ENCODE measurements around the gene NUP98.
"Not testable (repeated sequence)": the region's sequence is repeated elsewhere in the genome, so short reads cannot be mapped to it uniquely, and the experiment has no call there.

The NUP98 gene

DNA sequence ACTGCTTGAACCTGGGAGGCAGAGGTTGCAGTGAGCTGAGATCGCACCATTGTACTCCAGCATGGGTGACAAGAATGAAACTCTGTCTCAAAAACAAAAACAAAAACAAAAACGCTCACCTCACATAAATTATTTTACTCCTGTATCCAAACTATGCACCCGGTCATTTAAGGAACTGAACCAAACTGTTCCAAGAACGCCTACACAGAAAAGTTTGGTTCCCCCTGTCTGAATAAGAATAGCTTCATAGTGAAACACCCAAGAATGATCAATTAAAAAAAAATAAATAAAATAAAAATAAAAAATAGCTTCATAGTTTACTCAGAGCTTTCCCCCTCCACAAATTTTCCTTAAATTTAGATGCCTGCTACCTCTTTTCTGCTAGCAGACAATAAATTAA, 13.7 kb downstream of the NUP98 start:
- Histone ChIP-seq H3K9ac (ENCODE audit: low read depth in 1 of 2, low read length in 2 of 2) (no peak overlapping the region), H3K27me3 (ENCODE audit: control insufficient read depth in 1 of 2, insufficient read depth in 2 of 2, low read length in 2 of 2) (no peaks in the 10 kb centered on the region), H3K4me3 (ENCODE audit: low read depth in 1 of 2, low read length in 2 of 2) (no peak overlapping the region), H3K36me3 (ENCODE audit: control insufficient read depth in 1 of 2, insufficient read depth in 2 of 2, low read length in 2 of 2) (peaks cover 7 to 17% of the 10 kb centered on the region in 2 donors), H3K27ac (ENCODE audit: low read depth, low read length) (no peak overlapping the region), H3K4me1 (ENCODE audit: control insufficient read depth in 1 of 2, insufficient read depth in 2 of 2, low read length in 2 of 2) (peaks cover 0 to 3% of the 10 kb centered on the region in 2 donors), H3K9me3 (ENCODE audit: control insufficient read depth in 1 of 2, low read length in 2 of 2) (no peaks in the 10 kb centered on the region)

DNA sequence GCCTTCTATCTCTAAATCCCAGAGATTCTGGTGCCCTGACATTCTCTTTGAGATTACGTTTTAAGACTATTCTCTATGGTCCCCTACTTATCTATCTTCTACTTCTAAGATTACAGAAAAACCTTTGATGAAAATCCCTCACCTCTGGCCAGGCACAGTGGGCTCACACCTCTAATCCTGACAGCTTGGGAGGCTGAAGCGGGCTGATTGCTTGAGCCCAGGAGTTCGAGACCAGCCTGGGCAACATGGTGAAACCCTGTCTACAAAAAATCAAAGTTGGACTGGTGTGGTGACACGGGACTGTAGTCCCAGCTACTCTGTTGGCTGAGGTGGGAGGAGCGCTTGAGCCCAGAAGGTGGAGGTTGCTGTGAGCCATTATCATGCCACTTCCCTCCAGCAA, 14.4 kb downstream of the NUP98 start:
- Histone ChIP-seq H3K9me3 (ENCODE audit: control insufficient read depth in 1 of 2, low read length in 2 of 2) (no peaks in the 10 kb centered on the region), H3K4me3 (ENCODE audit: low read depth in 1 of 2, low read length in 2 of 2) (no peak overlapping the region), H3K36me3 (ENCODE audit: control insufficient read depth in 1 of 2, insufficient read depth in 2 of 2, low read length in 2 of 2) (peaks cover 13 to 23% of the 10 kb centered on the region in 2 donors), H3K27me3 (ENCODE audit: control insufficient read depth in 1 of 2, insufficient read depth in 2 of 2, low read length in 2 of 2) (no peaks in the 10 kb centered on the region), H3K9ac (ENCODE audit: low read depth in 1 of 2, low read length in 2 of 2) (no peak overlapping the region), H3K4me1 (ENCODE audit: control insufficient read depth in 1 of 2, insufficient read depth in 2 of 2, low read length in 2 of 2) (peaks cover 0 to 3% of the 10 kb centered on the region in 2 donors), H3K27ac (ENCODE audit: low read depth, low read length) (no peak overlapping the region)

- Histone ChIP-seq H3K27ac (ENCODE audit: low read depth, low read length) (no peak overlapping the region), H3K9me3 (ENCODE audit: control insufficient read depth in 1 of 2, low read length in 2 of 2) (no peaks in the 10 kb centered on the region), H3K27me3 (ENCODE audit: control insufficient read depth in 1 of 2, insufficient read depth in 2 of 2, low read length in 2 of 2) (no peaks in the 10 kb centered on the region), H3K9ac (ENCODE audit: low read depth in 1 of 2, low read length in 2 of 2) (no peak overlapping the region), H3K36me3 (ENCODE audit: control insufficient read depth in 1 of 2, insufficient read depth in 2 of 2, low read length in 2 of 2) (peaks cover 13 to 33% of the 10 kb centered on the region in 2 donors), H3K4me3 (ENCODE audit: low read depth in 1 of 2, low read length in 2 of 2) (no peak overlapping the region), H3K4me1 (ENCODE audit: control insufficient read depth in 1 of 2, insufficient read depth in 2 of 2, low read length in 2 of 2) (peaks cover 0 to under 1% of the 10 kb centered on the region in 2 donors)
These were observed 15.9 kb downstream of the NUP98 start for GRCh38 chr11:3781423-3781822.

DNA sequence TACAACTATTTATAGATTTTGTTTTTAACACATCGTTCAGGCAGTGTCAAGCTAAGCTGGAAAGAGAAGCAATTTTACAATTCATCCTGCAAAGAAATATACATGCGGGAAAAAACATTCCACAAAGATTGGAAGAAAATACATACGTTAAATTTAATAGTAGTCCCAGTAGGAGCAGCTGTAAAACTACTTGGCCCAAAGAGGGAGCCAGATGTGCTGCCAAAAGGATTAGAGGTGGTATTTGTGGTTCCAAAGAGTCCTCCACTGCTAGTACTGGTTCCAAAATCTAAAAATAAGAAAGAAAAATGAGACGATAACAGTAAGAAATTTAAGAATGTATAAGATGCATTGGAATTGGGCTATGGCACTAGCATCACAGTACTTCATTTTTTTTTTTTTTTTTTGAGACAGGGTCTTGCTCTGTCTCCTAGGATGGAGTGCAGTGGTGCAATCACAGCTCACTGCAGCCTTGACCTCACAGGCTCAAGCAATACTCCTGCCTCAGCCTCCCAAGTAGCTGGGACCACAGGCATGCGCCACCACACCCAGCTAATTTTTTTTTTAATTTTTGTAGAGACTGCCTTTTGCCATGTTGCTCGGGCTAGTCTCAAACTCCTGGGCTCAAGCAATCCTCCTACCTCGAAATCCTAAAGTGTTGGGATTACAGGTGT, 21.5 kb downstream of the NUP98 start:
- Histone ChIP-seq H3K36me3 (ENCODE audit: control insufficient read depth in 1 of 2, insufficient read depth in 2 of 2, low read length in 2 of 2) (peaks cover 36 to 78% of the 10 kb centered on the region in 2 donors), H3K9ac (ENCODE audit: low read depth in 1 of 2, low read length in 2 of 2) (no peak overlapping the region), H3K4me1 (ENCODE audit: control insufficient read depth in 1 of 2, insufficient read depth in 2 of 2, low read length in 2 of 2) (no peaks in the 10 kb centered on the region), H3K9me3 (ENCODE audit: control insufficient read depth in 1 of 2, low read length in 2 of 2) (no peaks in the 10 kb centered on the region), H3K4me3 (ENCODE audit: low read depth in 1 of 2, low read length in 2 of 2) (no peak overlapping the region), H3K27me3 (ENCODE audit: control insufficient read depth in 1 of 2, insufficient read depth in 2 of 2, low read length in 2 of 2) (no peaks in the 10 kb centered on the region), H3K27ac (ENCODE audit: low read depth, low read length) (no peak overlapping the region)

- H3K36me3 ChIP-seq (ENCODE audit: control insufficient read depth in 1 of 2, insufficient read depth in 2 of 2, low read length in 2 of 2), result peaks cover 35 to 86% of the 10 kb centered on the region in 2 donors
- no peak overlapping the region for H3K4me3 ChIP-seq (ENCODE audit: low read depth in 1 of 2, low read length in 2 of 2)
- no peaks in the 10 kb centered on the region for H3K4me1 ChIP-seq (ENCODE audit: control insufficient read depth in 1 of 2, insufficient read depth in 2 of 2, low read length in 2 of 2)
- no peaks in the 10 kb centered on the region for H3K9me3 ChIP-seq (ENCODE audit: control insufficient read depth in 1 of 2, low read length in 2 of 2)
- no peak overlapping the region for H3K9ac ChIP-seq (ENCODE audit: low read depth in 1 of 2, low read length in 2 of 2)
- H3K27me3 ChIP-seq (ENCODE audit: control insufficient read depth in 1 of 2, insufficient read depth in 2 of 2, low read length in 2 of 2), result no peaks in the 10 kb centered on the region
- H3K27ac ChIP-seq (ENCODE audit: low read depth, low read length), result no peak overlapping the region
These were observed 24.2 kb downstream of the NUP98 start for GRCh38 chr11:3773180-3773579.

DNA sequence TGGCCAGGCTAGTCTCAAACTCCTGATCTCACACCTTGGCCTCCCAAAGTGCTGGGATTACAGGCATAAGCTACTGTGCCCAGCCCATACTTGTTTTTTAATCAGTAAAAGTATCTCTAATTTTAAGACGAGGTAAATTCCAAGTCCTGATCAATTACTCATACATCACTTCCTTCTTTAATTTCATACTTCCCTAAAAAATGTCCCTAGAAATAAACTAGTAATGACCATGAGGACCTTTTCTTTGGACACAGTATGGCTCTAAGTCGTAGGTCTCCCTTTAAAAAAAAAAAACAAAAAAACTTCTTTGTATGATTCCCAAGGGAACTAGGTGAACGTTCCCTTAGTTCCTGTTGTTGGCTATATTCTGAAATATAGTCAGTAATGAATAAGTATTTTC, 29.8 kb downstream of the NUP98 start:
- Histone ChIP-seq H3K4me3 (ENCODE audit: low read depth in 1 of 2, low read length in 2 of 2) (no peak overlapping the region), H3K9me3 (ENCODE audit: control insufficient read depth in 1 of 2, low read length in 2 of 2) (no peaks in the 10 kb centered on the region), H3K4me1 (ENCODE audit: control insufficient read depth in 1 of 2, insufficient read depth in 2 of 2, low read length in 2 of 2) (no peaks in the 10 kb centered on the region), H3K27me3 (ENCODE audit: control insufficient read depth in 1 of 2, insufficient read depth in 2 of 2, low read length in 2 of 2) (no peaks in the 10 kb centered on the region), H3K9ac (ENCODE audit: low read depth in 1 of 2, low read length in 2 of 2) (no peak overlapping the region), H3K36me3 (ENCODE audit: control insufficient read depth in 1 of 2, insufficient read depth in 2 of 2, low read length in 2 of 2) (peaks cover 40 to 94% of the 10 kb centered on the region in 2 donors), H3K27ac (ENCODE audit: low read depth, low read length) (no peak overlapping the region)

- not testable (repeated sequence) for H3K9ac ChIP-seq (ENCODE audit: low read depth in 1 of 2, low read length in 2 of 2); H3K4me3 ChIP-seq (ENCODE audit: low read depth in 1 of 2, low read length in 2 of 2); H3K4me1 ChIP-seq (ENCODE audit: control insufficient read depth in 1 of 2, insufficient read depth in 2 of 2, low read length in 2 of 2); H3K27ac ChIP-seq (ENCODE audit: low read depth, low read length); H3K27me3 ChIP-seq (ENCODE audit: control insufficient read depth in 1 of 2, insufficient read depth in 2 of 2, low read length in 2 of 2); H3K9me3 ChIP-seq (ENCODE audit: control insufficient read depth in 1 of 2, low read length in 2 of 2)
- H3K36me3 ChIP-seq (ENCODE audit: control insufficient read depth in 1 of 2, insufficient read depth in 2 of 2, low read length in 2 of 2), result peaks cover 38 to 91% of the 10 kb centered on the region in 2 donors
These were observed 30.5 kb downstream of the NUP98 start for GRCh38 chr11:3766836-3767235.

- Histone ChIP-seq H3K4me1 (ENCODE audit: control insufficient read depth in 1 of 2, insufficient read depth in 2 of 2, low read length in 2 of 2) (no peaks in the 10 kb centered on the region), H3K4me3 (ENCODE audit: low read depth in 1 of 2, low read length in 2 of 2) (no peak overlapping the region), H3K27ac (ENCODE audit: low read depth, low read length) (no peak overlapping the region), H3K27me3 (ENCODE audit: control insufficient read depth in 1 of 2, insufficient read depth in 2 of 2, low read length in 2 of 2) (no peaks in the 10 kb centered on the region), H3K9ac (ENCODE audit: low read depth in 1 of 2, low read length in 2 of 2) (no peak overlapping the region), H3K9me3 (ENCODE audit: control insufficient read depth in 1 of 2, low read length in 2 of 2) (no peaks in the 10 kb centered on the region), H3K36me3 (ENCODE audit: control insufficient read depth in 1 of 2, insufficient read depth in 2 of 2, low read length in 2 of 2) (peaks cover 37 to 88% of the 10 kb centered on the region in 2 donors)
These were observed 33.1 kb downstream of the NUP98 start for GRCh38 chr11:3764266-3764665.

GRCh38 chr11:3755151-3755550, 42.2 kb downstream of the NUP98 start:
- Histone ChIP-seq H3K36me3 (ENCODE audit: control insufficient read depth in 1 of 2, insufficient read depth in 2 of 2, low read length in 2 of 2) (peaks cover 27 to 80% of the 10 kb centered on the region in 2 donors), H3K4me3 (ENCODE audit: low read depth in 1 of 2, low read length in 2 of 2) (no peak overlapping the region)

GRCh38 chr11:3753110-3753509, 44.2 kb downstream of the NUP98 start:
- Histone ChIP-seq H3K4me3 (ENCODE audit: low read depth in 1 of 2, low read length in 2 of 2) (no peak overlapping the region), H3K9ac (ENCODE audit: low read depth in 1 of 2, low read length in 2 of 2) (no peak overlapping the region), H3K4me1 (ENCODE audit: control insufficient read depth in 1 of 2, insufficient read depth in 2 of 2, low read length in 2 of 2) (no peaks in the 10 kb centered on the region), H3K36me3 (ENCODE audit: control insufficient read depth in 1 of 2, insufficient read depth in 2 of 2, low read length in 2 of 2) (peaks cover 25 to 70% of the 10 kb centered on the region in 2 donors), H3K27me3 (ENCODE audit: control insufficient read depth in 1 of 2, insufficient read depth in 2 of 2, low read length in 2 of 2) (no peaks in the 10 kb centered on the region), H3K9me3 (ENCODE audit: control insufficient read depth in 1 of 2, low read length in 2 of 2) (no peaks in the 10 kb centered on the region), H3K27ac (ENCODE audit: low read depth, low read length) (no peak overlapping the region)

More at GRCh38 chr11:3755151-3755550, 42.2 kb downstream of the NUP98 start:
- Histone ChIP-seq H3K4me1 (ENCODE audit: control insufficient read depth in 1 of 2, insufficient read depth in 2 of 2, low read length in 2 of 2) (no peaks in the 10 kb centered on the region), H3K27ac (ENCODE audit: low read depth, low read length) (no peak overlapping the region), H3K9me3 (ENCODE audit: control insufficient read depth in 1 of 2, low read length in 2 of 2) (no peaks in the 10 kb centered on the region), H3K27me3 (ENCODE audit: control insufficient read depth in 1 of 2, insufficient read depth in 2 of 2, low read length in 2 of 2) (no peaks in the 10 kb centered on the region), H3K9ac (ENCODE audit: low read depth in 1 of 2, low read length in 2 of 2) (no peak overlapping the region)

Data from duodenal mucosa (tissue), 2 donors.